H1 (cell line): ENCODE results near the gene CDK5RAP2. TPM values are rescaled to one million over a fixed set of nuclear protein-coding genes. Genes with fewer than 3 reads are reported as not detected.

Experiments
- CTCF ChIA-PET: fragments of 300-600 bp; sonication (Branson Sonifier 250); formaldehyde crosslinking; loops from one replicate; lab custom pipeline; 2021; ENCODE audit not compliant: partially characterized antibody; lab: Charles Lee
- POLR2A ChIA-PET: fragments of 300-600 bp; sonication (Branson Sonifier 250); formaldehyde crosslinking; loops from one replicate; lab custom pipeline; 2021; ENCODE audit warnings: inconsistent platforms; ENCODE audit not compliant: partially characterized antibody; lab: Charles Lee
- DNase-seq, 2 experiments: peaks; one replicate each; pipeline versions ENCODE4 v3.0.0 to v3.0.0-alpha.2; 2010 to 2022; ENCODE audit warnings: low spot score in 2 of 2, low read depth in 1 of 2, mixed read lengths in 1 of 2
- FAIRE-seq: peaks from 2 replicates; lab custom pipeline; 2011; peaks lifted over from hg19 to GRCh38; lab: Jason Lieb, UNC
- H2AFZ ChIP-seq: 2 replicates; pipeline ENCODE4 v1.8.1; 2012; ENCODE audit warnings: low read length, inconsistent platforms
- H2AK5ac ChIP-seq: 2 replicates; pipeline ENCODE4 v1.6.1; 2013; ENCODE audit warnings: low read depth, low read length
- H2BK120ac ChIP-seq: replicated peaks from 2 replicates; pipeline ENCODE3; 2013; ENCODE audit warnings: low read depth, low read length, inconsistent platforms
- H2BK12ac ChIP-seq: 2 replicates; pipeline ENCODE4 v1.6.1; 2013; ENCODE audit warnings: low read depth, low read length
- H2BK15ac ChIP-seq: 2 replicates; pipeline ENCODE4 v1.6.1; 2013; ENCODE audit warnings: low read length
- H2BK20ac ChIP-seq: 2 replicates; pipeline ENCODE4 v1.6.1; 2013; ENCODE audit warnings: low read length
- H2BK5ac ChIP-seq: 2 replicates; pipeline ENCODE4 v1.6.1; 2013; ENCODE audit warnings: low read depth, low read length
- H3K14ac ChIP-seq: 2 replicates; pipeline ENCODE4 v1.6.1; 2013; ENCODE audit warnings: inconsistent platforms; ENCODE audit not compliant: insufficient read length
- H3K18ac ChIP-seq: 2 replicates; pipeline ENCODE4 v1.6.1; 2013; ENCODE audit warnings: low read length; ENCODE audit errors: extremely low read depth
- H3K23ac ChIP-seq: 2 replicates; pipeline ENCODE4 v1.6.1; 2013; ENCODE audit warnings: inconsistent platforms; ENCODE audit not compliant: insufficient read length
- H3K23me2 ChIP-seq: 2 replicates; pipeline ENCODE4 v1.6.1; 2013; ENCODE audit warnings: low read depth, low read length
- H3K27ac ChIP-seq: 2 replicates; pipeline ENCODE4 v1.6.1; 2011; ENCODE audit warnings: low read depth, low read length, inconsistent platforms
- H3K27me3 ChIP-seq, 4 experiments: replicated peaks in 1 of 4; 1 replicate in 1 of 4; 2 replicates in 3 of 4; pipeline versions ENCODE4 v1.6.1 to v1.8.1; 2011 to 2013; ENCODE audit warnings: low read length in 3 of 4, mild to moderate bottlenecking in 3 of 4, inconsistent platforms in 2 of 4, mixed read lengths in 2 of 4, moderate library complexity in 1 of 4; ENCODE audit not compliant: control insufficient read depth in 3 of 4, insufficient read depth in 3 of 4; ENCODE audit errors: extremely low read depth in 1 of 4
- H3K36me3 ChIP-seq, 4 experiments: 2 replicates each; pipeline versions ENCODE4 v1.6.1 to v1.8.1; 2011 to 2013; ENCODE audit warnings: mild to moderate bottlenecking in 4 of 4, low read length in 3 of 4, moderate library complexity in 2 of 4, control low read depth in 1 of 4, inconsistent platforms in 1 of 4; ENCODE audit not compliant: insufficient read depth in 4 of 4, control insufficient read depth in 2 of 4
- H3K4ac ChIP-seq: replicated peaks from 2 replicates; pipeline ENCODE3; 2013; ENCODE audit warnings: low read length, low read depth, mixed read lengths, inconsistent platforms; ENCODE audit not compliant: insufficient read length
- H3K4me1 ChIP-seq, 4 experiments: replicated peaks in 1 of 4; 1 replicate in 1 of 4; 2 replicates in 3 of 4; pipeline versions ENCODE4 v1.6.1 to v1.8.1; 2011 to 2013; ENCODE audit warnings: low read length in 3 of 4, inconsistent platforms in 2 of 4, mixed read lengths in 1 of 4; ENCODE audit not compliant: insufficient read depth in 4 of 4, control insufficient read depth in 3 of 4
- H3K4me2 ChIP-seq, 2 experiments: 2 replicates each; pipeline versions ENCODE4 v1.6.1 to v1.8.1; 2011 to 2013; ENCODE audit warnings: low read depth in 2 of 2, low read length in 2 of 2, control low read depth in 1 of 2, inconsistent platforms in 1 of 2, mild to moderate bottlenecking in 1 of 2; ENCODE audit not compliant: insufficient read depth in 1 of 2
- H3K4me3 ChIP-seq, 4 experiments: fragments of 200-600, 300-600 bp in 1 of 4; sonication (generic), shearing (Covaris generic), sonication (Bioruptor Twin) in 1 of 4; 2 replicates each; pipeline versions ENCODE4 v1.5.1 to v1.8.1; 2011 to 2016; ENCODE audit warnings: low read length in 4 of 4, low read depth in 3 of 4, control low read depth in 2 of 4, inconsistent platforms in 2 of 4, mild to moderate bottlenecking in 2 of 4, mixed read lengths in 1 of 4, moderate library complexity in 1 of 4; ENCODE audit not compliant: insufficient read depth in 2 of 4; ENCODE audit errors: extremely low read depth in 1 of 4
- H3K56ac ChIP-seq: replicated peaks from 2 replicates; pipeline ENCODE3; 2013; ENCODE audit warnings: low read depth, mild to moderate bottlenecking, mixed read lengths, low read length, inconsistent platforms; ENCODE audit not compliant: insufficient read length
- H3K79me1 ChIP-seq: 2 replicates; pipeline ENCODE4 v1.6.1; 2013; ENCODE audit warnings: low read depth, low read length, control low read depth
- H3K79me2 ChIP-seq, 2 experiments: 2 replicates each; pipeline versions ENCODE4 v1.6.1 to v1.8.1; 2012 to 2013; ENCODE audit warnings: low read length in 2 of 2, mild to moderate bottlenecking in 2 of 2, inconsistent platforms in 1 of 2; ENCODE audit not compliant: insufficient read depth in 2 of 2, control insufficient read depth in 1 of 2
- H3K9ac ChIP-seq, 4 experiments: replicated peaks in 1 of 4; 1 replicate in 1 of 4; 2 replicates in 3 of 4; pipeline versions ENCODE4 v1.6.1 to v1.8.1; 2011 to 2013; ENCODE audit warnings: low read depth in 3 of 4, low read length in 3 of 4, control low read depth in 2 of 4, mild to moderate bottlenecking in 2 of 4, moderate library complexity in 2 of 4, inconsistent platforms in 1 of 4; ENCODE audit errors: extremely low read depth in 1 of 4
- H3K9me3 ChIP-seq, 2 experiments: 2 replicates each; pipeline versions ENCODE4 v1.6.1 to v1.8.1; 2012 to 2013; ENCODE audit warnings: mild to moderate bottlenecking in 2 of 2, moderate library complexity in 2 of 2, control low read depth in 1 of 2, inconsistent platforms in 1 of 2, low read depth in 1 of 2, low read length in 1 of 2, mixed read lengths in 1 of 2; ENCODE audit not compliant: insufficient read depth in 2 of 2
- H4K20me1 ChIP-seq, 2 experiments: replicated peaks in 1 of 2; 2 replicates each; pipeline versions ENCODE3 to v1.8.1; 2011 to 2013; ENCODE audit warnings: inconsistent platforms in 2 of 2, low read length in 2 of 2, mild to moderate bottlenecking in 1 of 2; ENCODE audit not compliant: insufficient read depth in 2 of 2, control insufficient read depth in 1 of 2
- H4K5ac ChIP-seq: 2 replicates; pipeline ENCODE4 v1.6.1; 2013; ENCODE audit warnings: low read length, low read depth, mixed read lengths, inconsistent platforms; ENCODE audit not compliant: insufficient read length
- H4K8ac ChIP-seq: 2 replicates; pipeline ENCODE4 v1.8.0; 2013; ENCODE audit warnings: mild to moderate bottlenecking, moderate library complexity, low read length, inconsistent platforms; ENCODE audit not compliant: insufficient read depth; ENCODE audit errors: extremely low read depth
- H4K91ac ChIP-seq: replicated peaks from 2 replicates; pipeline ENCODE3; 2013; ENCODE audit warnings: low read length, mixed read lengths, inconsistent platforms; ENCODE audit not compliant: insufficient read length
- ASH2L ChIP-seq: fragments of 200-600, 300-600 bp; sonication (generic); IDR thresholded peaks from one replicate; pipeline ENCODE4 v1.7.1; 2017; ENCODE audit warnings: low read length
- BACH1 ChIP-seq: IDR thresholded peaks from 2 replicates; pipeline ENCODE4 v1.6.1; 2012; ENCODE audit warnings: low read length, improper control_type of control experiment
- BRCA1 ChIP-seq: IDR thresholded peaks from 2 replicates; pipeline ENCODE4 v1.6.1; 2012; ENCODE audit warnings: low read depth, low read length, improper control_type of control experiment
- CBX8 ChIP-seq: fragments of 300-800, 300-1000 bp; sonication (generic); IDR thresholded peaks from 2 replicates; pipeline ENCODE4 v1.7.1; 2016; ENCODE audit warnings: low read depth, low read length, borderline replicate concordance
- HDAC6 ChIP-seq: IDR thresholded peaks from one replicate; pipeline ENCODE4 v1.7.1; 2012; ENCODE audit warnings: low read depth, mild to moderate bottlenecking, inconsistent platforms, low read length, moderate library complexity
- NANOG ChIP-seq: IDR thresholded peaks from 2 replicates; pipeline ENCODE4 v1.6.1; 2011; ENCODE audit warnings: low read length, low read depth, mild to moderate bottlenecking, inconsistent platforms; ENCODE audit not compliant: insufficient read depth, poor library complexity, severe bottlenecking
- NRF1 ChIP-seq: IDR thresholded peaks from 2 replicates; pipeline ENCODE4 v1.6.1; 2011; ENCODE audit warnings: mild to moderate bottlenecking, low read depth, low read length, improper control_type of control experiment
- SIN3A ChIP-seq, 2 experiments: IDR thresholded peaks in 1 of 2; conservative IDR thresholded peaks in 1 of 2; 2 replicates each; pipeline ENCODE4 v1.6.1; 2011 to 2012; ENCODE audit warnings: low read length in 2 of 2, improper control_type of control experiment in 1 of 2, low read depth in 1 of 2, mild to moderate bottlenecking in 1 of 2
- TAF1 ChIP-seq: IDR thresholded peaks from 2 replicates; pipeline ENCODE4 v1.6.1; 2011; ENCODE audit warnings: mild to moderate bottlenecking, low read depth, low read length
- TAF7 ChIP-seq: optimal IDR thresholded peaks from 2 replicates; pipeline ENCODE3; 2011; ENCODE audit warnings: low read depth, mild to moderate bottlenecking, inconsistent platforms, low read length, moderate library complexity, borderline replicate concordance
- TEAD4 ChIP-seq: IDR thresholded peaks from 2 replicates; pipeline ENCODE4 v1.6.1; 2012; ENCODE audit warnings: low read depth, low read length, inconsistent platforms, mixed read lengths
- WGBS, 2 experiments: shearing (Covaris generic) in 1 of 2; methylation state at CpG; one replicate each; pipeline versions ENCODE4 v1.1.6 to v1.1.7; 2013 to 2015; ENCODE audit warnings: low lambda C conversion rate in 2 of 2, mixed read lengths in 2 of 2, inconsistent platforms in 1 of 2, low coverage in 1 of 2, missing lambda C conversion rate in 1 of 2; ENCODE audit not compliant: insufficient replicate concordance in 2 of 2, insufficient coverage in 1 of 2, insufficient read length in 1 of 2; ENCODE audit errors: extremely low coverage in 1 of 2, missing lambda C conversion rate in 1 of 2; 5-methylcytosine and 5-hydroxymethylcytosine counted together
- polyA plus RNA-seq, 7 experiments: library from polyadenylated mRNA; depleted of rRNA in 3 of 7; stranded (reverse) in 5 of 7; unstranded in 2 of 7; fragments of >200 nt in 5 of 7; fragments of 200-250 nt in 2 of 7; gene quantifications; 1 replicate in 5 of 7; 2 replicates in 1 of 7; 4 replicates in 1 of 7; pipeline versions ENCODE4 v1.2.1 to v1.2.3, GENCODE V29; 2011 to 2013; ENCODE audit warnings: missing spikeins in 2 of 7, mixed read lengths in 2 of 7
- total RNA-seq: library from RNA; stranded (reverse); fragmentation: NEBNext Ultra II Directional; extraction: Animal tissue kit (Norgen Biotek cat#: 25700); gene quantifications from 2 replicates; pipeline ENCODE4 v1.2.1, GENCODE V29; 2021
- TF ChIP-seq, protein P1 (sequence below): IDR thresholded peaks from 2 replicates; pipeline ENCODE4 v1.6.1; 2012; ENCODE audit warnings: inconsistent platforms
- TF ChIP-seq, protein P2 (sequence below): IDR thresholded peaks from 2 replicates; pipeline ENCODE4 v1.6.1; 2012; ENCODE audit warnings: low read length, inconsistent platforms

The CDK5RAP2 gene
- total and polyA plus RNA-seq, 2 of the 8 experiments (the other 6 are each of a cell fraction or from before 2014, with no cell fraction given) = 19.8 to 49.4 TPM

DNA sequence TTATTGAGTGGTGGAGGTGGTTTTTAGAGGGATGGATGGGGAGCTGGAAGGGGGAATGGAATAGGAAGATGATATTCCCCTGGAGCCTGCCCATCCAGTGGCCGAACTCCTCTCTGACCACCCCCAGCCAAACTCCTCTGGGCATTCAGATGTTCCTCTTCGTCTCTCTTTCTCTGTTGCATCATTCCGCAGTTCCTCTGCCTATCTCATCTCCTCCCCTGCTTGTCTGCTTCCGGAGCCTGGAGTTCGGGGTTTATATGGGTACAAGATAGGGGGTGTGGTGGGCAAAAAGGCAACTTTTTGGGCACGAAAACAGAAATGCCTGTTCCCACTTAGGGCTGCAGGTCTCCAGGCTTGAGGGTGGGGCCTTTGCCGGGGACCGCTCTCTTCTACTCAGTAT is 12.2 kb upstream of the CDK5RAP2 start:
- H4K8ac ChIP-seq = no peak overlapping the region
- no peak overlapping the region for H3K23ac ChIP-seq
- H3K18ac ChIP-seq = no peak overlapping the region
- no peaks in the 10 kb centered on the region for H3K79me2 ChIP-seq
- no peak overlapping the region for H3K4me2 ChIP-seq
- H3K4me1 ChIP-seq = no peaks in the 10 kb centered on the region
- H3K79me1 ChIP-seq = no peaks in the 10 kb centered on the region
- H2BK120ac ChIP-seq = no peak overlapping the region
- H3K27ac ChIP-seq = no peak overlapping the region
- FAIRE-seq = no peak
- no peaks in the 10 kb centered on the region for H4K20me1 ChIP-seq
- no peak for DNase-seq
- no peak overlapping the region for H3K4me3 ChIP-seq
- 90% methylated on average over 8 of the region's 8 CpGs; no CpG with 5 or more reads in 1 of the 2 experiments for WGBS, 2 experiments
- no peaks in the 10 kb centered on the region for H3K36me3 ChIP-seq
- no peak overlapping the region for H3K56ac ChIP-seq
- H4K91ac ChIP-seq = no peak overlapping the region
- H2BK12ac ChIP-seq = no peak overlapping the region
- no peak overlapping the region for H3K14ac ChIP-seq
- no peaks in the 10 kb centered on the region for H3K27me3 ChIP-seq
- H2BK15ac ChIP-seq = no peak overlapping the region
- H2BK5ac ChIP-seq = no peak overlapping the region
- no peak overlapping the region for H2BK20ac ChIP-seq
- ChIA-PET CTCF (interaction anchor here (1.3 kb wide), 1 partner anchor 19 kb away, joined by 3 read pairs; no protein-coding TSS in a partner anchor), POLR2A (no interaction called here)
- no peaks in the 10 kb centered on the region for H3K9me3 ChIP-seq
- H2AFZ ChIP-seq = no peak overlapping the region; the same call in 1 of the 2 replicates
- H3K4ac ChIP-seq = no peak overlapping the region
- no peaks in the 10 kb centered on the region; the same call in 1 of the 2 replicates for H3K23me2 ChIP-seq
- H3K9ac ChIP-seq = no peak overlapping the region
- H4K5ac ChIP-seq = no peak overlapping the region
- H2AK5ac ChIP-seq = no peak overlapping the region
- TF ChIP-seq BRCA1 (no peak), TEAD4 (no peak), NRF1 (no peak), NANOG (no peak), BACH1 (no peak), SIN3A (conservative IDR thresholded peaks at IDR 0.05 in 1 of 2, IDR thresholded peaks at IDR 0.05 in 1 of 2; ENCODE audit: low read depth in 1 of 2, low read length in 2 of 2) (no peak), CBX8 (no peak), ASH2L (no peak), HDAC6 (no peak), TAF7 (no peak), TAF1 (no peak)
- TF ChIP-seq, protein P1, sequence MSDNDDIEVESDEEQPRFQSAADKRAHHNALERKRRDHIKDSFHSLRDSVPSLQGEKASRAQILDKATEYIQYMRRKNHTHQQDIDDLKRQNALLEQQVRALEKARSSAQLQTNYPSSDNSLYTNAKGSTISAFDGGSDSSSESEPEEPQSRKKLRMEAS = no peak
- TF ChIP-seq, protein P2, sequence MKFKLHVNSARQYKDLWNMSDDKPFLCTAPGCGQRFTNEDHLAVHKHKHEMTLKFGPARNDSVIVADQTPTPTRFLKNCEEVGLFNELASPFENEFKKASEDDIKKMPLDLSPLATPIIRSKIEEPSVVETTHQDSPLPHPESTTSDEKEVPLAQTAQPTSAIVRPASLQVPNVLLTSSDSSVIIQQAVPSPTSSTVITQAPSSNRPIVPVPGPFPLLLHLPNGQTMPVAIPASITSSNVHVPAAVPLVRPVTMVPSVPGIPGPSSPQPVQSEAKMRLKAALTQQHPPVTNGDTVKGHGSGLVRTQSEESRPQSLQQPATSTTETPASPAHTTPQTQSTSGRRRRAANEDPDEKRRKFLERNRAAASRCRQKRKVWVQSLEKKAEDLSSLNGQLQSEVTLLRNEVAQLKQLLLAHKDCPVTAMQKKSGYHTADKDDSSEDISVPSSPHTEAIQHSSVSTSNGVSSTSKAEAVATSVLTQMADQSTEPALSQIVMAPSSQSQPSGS = no peak
